CD14-positive monocyte (primary cell): Measurements from ENCODE around the gene CACNA2D2. TPM values are rescaled to one million over a fixed set of nuclear protein-coding genes. Genes with fewer than 3 reads are reported as not detected.

Source experiments
- DNase-seq, 3 donors: peaks; one replicate each; pipeline ENCODE4 v3.0.0-alpha.2; 2011 to 2022
- H2AFZ ChIP-seq: 2 replicates; pipeline ENCODE4 v1.6.0; 2012; ENCODE audit warnings: mild to moderate bottlenecking, low read depth, low read length, inconsistent platforms; ENCODE audit not compliant: insufficient read depth, poor library complexity, severe bottlenecking
- H3K27ac ChIP-seq, 2 donors: 1 replicate in 1 of 2; 2 replicates in 1 of 2; pipeline ENCODE4 v1.5.1; 2012 to 2013; ENCODE audit warnings: low read length in 2 of 2, control low read depth in 1 of 2, inconsistent platforms in 1 of 2, low read depth in 1 of 2, mild to moderate bottlenecking in 1 of 2
- H3K27me3 ChIP-seq, 2 donors: one replicate each; pipeline versions ENCODE4 v1.6.0 to v1.6.1; 2011 to 2013; ENCODE audit warnings: low read length in 2 of 2; ENCODE audit not compliant: control insufficient read depth in 2 of 2, insufficient read depth in 2 of 2
- H3K36me3 ChIP-seq, 2 donors: replicated peaks in 1 of 2; 1 replicate in 1 of 2; 2 replicates in 1 of 2; pipeline versions ENCODE4 v1.5.1 to v1.6.1; 2012 to 2013; ENCODE audit warnings: low read length in 2 of 2, control low read depth in 1 of 2, inconsistent platforms in 1 of 2, mild to moderate bottlenecking in 1 of 2; ENCODE audit not compliant: insufficient read depth in 2 of 2, control insufficient read depth in 1 of 2
- H3K4me1 ChIP-seq, 2 donors: 1 replicate in 1 of 2; 2 replicates in 1 of 2; pipeline versions ENCODE4 v1.5.1 to v1.6.1; 2012 to 2013; ENCODE audit warnings: low read length in 2 of 2, control low read depth in 1 of 2, inconsistent platforms in 1 of 2, mild to moderate bottlenecking in 1 of 2, moderate library complexity in 1 of 2; ENCODE audit not compliant: insufficient read depth in 2 of 2, control insufficient read depth in 1 of 2
- H3K4me2 ChIP-seq: replicated peaks from 2 replicates; pipeline ENCODE3; 2012; ENCODE audit warnings: low read length, moderate library complexity, mild to moderate bottlenecking; ENCODE audit not compliant: poor library complexity, severe bottlenecking; ENCODE audit errors: extremely low read depth
- H3K4me3 ChIP-seq, 3 experiments: fragments of 200-600 bp in 1 of 3; sonication (generic) in 1 of 3; replicated peaks in 1 of 3; 1 replicate in 2 of 3; 2 replicates in 1 of 3; pipeline ENCODE4 v1.5.1; 2011 to 2013; ENCODE audit warnings: low read length in 3 of 3, mild to moderate bottlenecking in 3 of 3, control low read depth in 2 of 3, low read depth in 2 of 3, inconsistent platforms in 1 of 3, moderate library complexity in 1 of 3
- H3K79me2 ChIP-seq: 2 replicates; pipeline ENCODE4 v1.6.0; 2012; ENCODE audit warnings: mild to moderate bottlenecking, control low read depth, inconsistent platforms, low read length, moderate library complexity; ENCODE audit not compliant: insufficient read depth
- H3K9ac ChIP-seq: 2 replicates; pipeline ENCODE4 v1.6.0; 2017; ENCODE audit warnings: low read length, mild to moderate bottlenecking; ENCODE audit not compliant: insufficient read depth, poor library complexity, severe bottlenecking
- H3K9me3 ChIP-seq, 2 donors: replicated peaks in 1 of 2; 1 replicate in 1 of 2; 2 replicates in 1 of 2; pipeline versions ENCODE4 v1.5.1 to v1.6.1; 2012 to 2013; ENCODE audit warnings: low read length in 2 of 2, control low read depth in 1 of 2; ENCODE audit not compliant: control insufficient read depth in 1 of 2, insufficient read depth in 1 of 2
- H4K20me1 ChIP-seq: 2 replicates; pipeline ENCODE4 v1.6.0; 2012; ENCODE audit warnings: mild to moderate bottlenecking, low read length, control low read depth, moderate library complexity; ENCODE audit not compliant: insufficient read depth
- H3K27ac Mint-ChIP-seq, 7 donors: one replicate each; pipeline ENCODE4 v1.8.0; 2020; ENCODE audit warnings: mild to moderate bottlenecking in 7 of 7, mixed read lengths in 7 of 7, moderate library complexity in 6 of 7, inconsistent platforms in 2 of 7
- H3K27me3 Mint-ChIP-seq, 3 donors: one replicate each; pipeline ENCODE4 v1.8.0; 2021 to 2022; ENCODE audit warnings: low read depth in 3 of 3, mild to moderate bottlenecking in 3 of 3, mixed read lengths in 3 of 3, moderate library complexity in 3 of 3, inconsistent platforms in 1 of 3
- H3K36me3 Mint-ChIP-seq, 2 donors: one replicate each; pipeline ENCODE4 v1.8.0; 2020; ENCODE audit warnings: mixed read lengths in 2 of 2, inconsistent platforms in 1 of 2, mild to moderate bottlenecking in 1 of 2
- H3K4me1 Mint-ChIP-seq: one replicate; pipeline ENCODE4 v1.8.0; 2020; ENCODE audit warnings: mild to moderate bottlenecking, mixed read lengths
- H3K4me3 Mint-ChIP-seq, 2 donors: one replicate each; pipeline ENCODE4 v1.8.0; 2020; ENCODE audit warnings: mild to moderate bottlenecking in 2 of 2, mixed read lengths in 2 of 2, moderate library complexity in 1 of 2
- H3K9me3 Mint-ChIP-seq, 7 donors: one replicate each; pipeline ENCODE4 v1.8.0; 2020 to 2022; ENCODE audit warnings: mixed read lengths in 7 of 7, mild to moderate bottlenecking in 6 of 7, moderate library complexity in 6 of 7, inconsistent platforms in 2 of 7
- WGBS: methylation state at CpG from one replicate; pipeline ENCODE4 v1.1.5; 2013; ENCODE audit warnings: missing lambda C conversion rate; ENCODE audit not compliant: insufficient coverage; 5-methylcytosine and 5-hydroxymethylcytosine counted together
- intact Hi-C, 2 donors: fragments of 100-400 bp; cut with micrococcal nuclease; formaldehyde crosslinking; loops; one replicate each; pipeline versions ENCODE4 v1.15.0 to v1.15.1; 2023
- polyA plus RNA-seq, 3 donors: library from polyadenylated mRNA; depleted of rRNA in 1 of 3; unstranded in 2 of 3; stranded (reverse) in 1 of 3; fragments of 300-500 nt in 2 of 3; fragments of >200 nt in 1 of 3; fragmentation: Illumina TruSeq in 2 of 3; gene quantifications; 1 replicate in 2 of 3; 2 replicates in 1 of 3; pipeline ENCODE4 v1.2.3, GENCODE V29; 2012 to 2021
- TF ChIP-seq, protein P1 (sequence below): fragments of 200-600 bp; IDR thresholded peaks from one replicate; pipeline ENCODE4 v1.8.0; 2022; ENCODE audit warnings: antibody characterized with exemption, mild to moderate bottlenecking

The CACNA2D2 gene
- polyA plus RNA-seq, 3 donors: 0.09 to 0.16 TPM; not detected in 1

GRCh38 chr3:50512131-50512530 lies 8.7 kb upstream of the CACNA2D2 start:
- Mint-ChIP-seq H3K27ac (no peak overlapping the region), H3K9me3 (no peaks in the 10 kb centered on the region), H3K4me1 (peaks cover 19% of the 10 kb centered on the region), H3K36me3 (no peaks in the 10 kb centered on the region), H3K27me3 (peaks cover 3 to 15% (median 6%) of the 10 kb centered on the region in 3 donors), H3K4me3 (no peak overlapping the region)
- no peaks in the 10 kb centered on the region for H4K20me1 ChIP-seq
- TF ChIP-seq, protein P1, sequence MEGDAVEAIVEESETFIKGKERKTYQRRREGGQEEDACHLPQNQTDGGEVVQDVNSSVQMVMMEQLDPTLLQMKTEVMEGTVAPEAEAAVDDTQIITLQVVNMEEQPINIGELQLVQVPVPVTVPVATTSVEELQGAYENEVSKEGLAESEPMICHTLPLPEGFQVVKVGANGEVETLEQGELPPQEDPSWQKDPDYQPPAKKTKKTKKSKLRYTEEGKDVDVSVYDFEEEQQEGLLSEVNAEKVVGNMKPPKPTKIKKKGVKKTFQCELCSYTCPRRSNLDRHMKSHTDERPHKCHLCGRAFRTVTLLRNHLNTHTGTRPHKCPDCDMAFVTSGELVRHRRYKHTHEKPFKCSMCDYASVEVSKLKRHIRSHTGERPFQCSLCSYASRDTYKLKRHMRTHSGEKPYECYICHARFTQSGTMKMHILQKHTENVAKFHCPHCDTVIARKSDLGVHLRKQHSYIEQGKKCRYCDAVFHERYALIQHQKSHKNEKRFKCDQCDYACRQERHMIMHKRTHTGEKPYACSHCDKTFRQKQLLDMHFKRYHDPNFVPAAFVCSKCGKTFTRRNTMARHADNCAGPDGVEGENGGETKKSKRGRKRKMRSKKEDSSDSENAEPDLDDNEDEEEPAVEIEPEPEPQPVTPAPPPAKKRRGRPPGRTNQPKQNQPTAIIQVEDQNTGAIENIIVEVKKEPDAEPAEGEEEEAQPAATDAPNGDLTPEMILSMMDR: no peak
- no peak overlapping the region for H3K27ac ChIP-seq
- H3K4me3 ChIP-seq: no peak overlapping the region
- intact Hi-C loops: no loop called here
- no peak for DNase-seq
- peaks cover 16% of the 10 kb centered on the region in 2 donors for H3K4me1 ChIP-seq
- no peak overlapping the region for H2AFZ ChIP-seq
- H3K79me2 ChIP-seq: no peaks in the 10 kb centered on the region
- no peaks in the 10 kb centered on the region for H3K36me3 ChIP-seq
- H3K27me3 ChIP-seq: no peaks in the 10 kb centered on the region
- no peak overlapping the region for H3K4me2 ChIP-seq
- H3K9me3 ChIP-seq: no peaks in the 10 kb centered on the region
- H3K9ac ChIP-seq: no peak overlapping the region
- 93% methylated on average over 2 of the region's 3 CpGs for WGBS

DNA sequence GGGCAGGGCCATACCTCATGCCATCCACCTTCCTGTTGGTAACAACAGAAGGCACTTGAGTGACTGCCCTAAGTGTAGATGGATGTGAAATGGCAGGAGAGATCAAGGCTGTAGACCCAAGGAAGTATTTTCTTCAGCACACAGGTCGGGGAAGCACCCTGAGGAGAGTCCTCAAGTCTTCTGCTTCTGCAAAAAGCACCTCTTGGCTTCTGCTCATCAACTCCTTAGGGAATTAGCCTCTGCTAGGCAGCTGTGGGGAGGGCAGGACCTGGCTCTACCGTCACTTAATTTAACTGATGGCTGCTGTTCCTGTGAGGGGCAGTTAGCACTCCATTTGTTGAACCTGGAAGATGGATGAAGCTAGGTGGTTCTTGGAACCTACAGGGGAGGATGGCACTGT lies 6.9 kb upstream of the CACNA2D2 start:
- H3K9me3 ChIP-seq: no peaks in the 10 kb centered on the region
- TF ChIP-seq, protein P1: no peak
- no peak overlapping the region for H3K4me3 ChIP-seq
- peaks cover 3 to 5% of the 10 kb centered on the region in 2 donors for H3K4me1 ChIP-seq
- H3K27ac ChIP-seq: no peak overlapping the region
- intact Hi-C loops: no loop called here
- 100% methylated on average over 2 of the region's 2 CpGs for WGBS
- H3K36me3 ChIP-seq: no peaks in the 10 kb centered on the region
- H3K4me2 ChIP-seq: no peak overlapping the region
- Mint-ChIP-seq H3K4me1 (peaks cover 9% of the 10 kb centered on the region), H3K9me3 (no peaks in the 10 kb centered on the region), H3K4me3 (no peak overlapping the region), H3K27me3 (peaks cover 7 to 21% (median 9%) of the 10 kb centered on the region in 3 donors), H3K27ac (no peak overlapping the region), H3K36me3 (no peaks in the 10 kb centered on the region)
- no peak overlapping the region for H2AFZ ChIP-seq
- peaks cover 0 to 6% of the 10 kb centered on the region in 2 donors for H3K27me3 ChIP-seq
- no peaks in the 10 kb centered on the region for H3K79me2 ChIP-seq
- no peak for DNase-seq
- no peaks in the 10 kb centered on the region for H4K20me1 ChIP-seq
- H3K9ac ChIP-seq: no peak overlapping the region
